Loucy (cell line): ENCODE measurements around the gene GRHL1.

Experiments
- H2AFZ ChIP-seq: fragments of 200-600 bp; sonication (generic); 2 replicates; pipeline ENCODE4 v1.6.0; 2016; ENCODE audit warnings: antibody characterized with exemption, mild to moderate bottlenecking, low read length, moderate library complexity
- H3F3A ChIP-seq: fragments of 200-600 bp; 2 replicates; pipeline ENCODE4 v1.6.0; 2016; ENCODE audit warnings: antibody characterized with exemption, low read depth, mild to moderate bottlenecking
- H3K27me3 ChIP-seq: fragments of 200-600 bp; sonication (generic); 2 replicates; pipeline ENCODE4 v1.6.1; 2014; ENCODE audit warnings: low read length, mild to moderate bottlenecking; ENCODE audit not compliant: insufficient read depth, poor library complexity, severe bottlenecking
- H3K36me3 ChIP-seq: fragments of 200-600 bp; sonication (generic); 2 replicates; pipeline ENCODE4 v1.6.1; 2016; ENCODE audit warnings: low read length; ENCODE audit not compliant: insufficient read depth
- H3K4me1 ChIP-seq: fragments of 200-600 bp; sonication (generic); 2 replicates; pipeline ENCODE4 v1.5.1; 2014; ENCODE audit warnings: low read length, mild to moderate bottlenecking; ENCODE audit not compliant: insufficient read depth, poor library complexity, severe bottlenecking
- H3K4me2 ChIP-seq: fragments of 200-600 bp; sonication (generic); 2 replicates; pipeline ENCODE4 v1.6.0; 2014; ENCODE audit warnings: antibody characterized with exemption, low read length, low read depth, mild to moderate bottlenecking; ENCODE audit not compliant: poor library complexity, severe bottlenecking
- H3K4me3 ChIP-seq: fragments of 200-600 bp; sonication (generic); 2 replicates; pipeline ENCODE4 v1.5.1; 2014; ENCODE audit warnings: low read length, mild to moderate bottlenecking, mixed read lengths; ENCODE audit not compliant: poor library complexity, severe bottlenecking
- H3K79me2 ChIP-seq: fragments of 200-600 bp; sonication (generic); 2 replicates; pipeline ENCODE4 v1.6.1; 2014; ENCODE audit warnings: low read length; ENCODE audit not compliant: insufficient read depth
- H3K9ac ChIP-seq: fragments of 200-600 bp; sonication (generic); 2 replicates; pipeline ENCODE4 v1.6.0; 2014; ENCODE audit warnings: mild to moderate bottlenecking, low read depth, low read length, moderate library complexity; ENCODE audit not compliant: poor library complexity, severe bottlenecking
- H3K9me2 ChIP-seq: fragments of 200-600 bp; sonication (generic); replicated peaks from 2 replicates; pipeline ENCODE4 v1.6.1; 2016; ENCODE audit warnings: low read depth, low read length, mixed read lengths
- H3K9me3 ChIP-seq: fragments of 200-600 bp; sonication (generic); 2 replicates; pipeline ENCODE4 v1.6.1; 2014; ENCODE audit warnings: mild to moderate bottlenecking, antibody characterized with exemption, low read length, low read depth; ENCODE audit not compliant: insufficient read depth
- H4K20me1 ChIP-seq: fragments of 200-600 bp; sonication (generic); 2 replicates; pipeline ENCODE4 v1.6.0; 2014; ENCODE audit warnings: antibody characterized with exemption, low read length, mild to moderate bottlenecking; ENCODE audit not compliant: insufficient read depth, poor library complexity, severe bottlenecking
- CTCF ChIP-seq: fragments of 200-600 bp; sonication (generic); conservative IDR thresholded peaks from 2 replicates; pipeline ENCODE4 v1.5.1; 2014; ENCODE audit warnings: mild to moderate bottlenecking, antibody characterized with exemption, low read length
- EZH2phosphoT487 ChIP-seq: fragments of 200-600 bp; IDR thresholded peaks from 2 replicates; pipeline ENCODE4 v1.6.1; 2018; ENCODE audit warnings: antibody characterized with exemption, mild to moderate bottlenecking, moderate library complexity, borderline replicate concordance

GRHL1 gene

DNA sequence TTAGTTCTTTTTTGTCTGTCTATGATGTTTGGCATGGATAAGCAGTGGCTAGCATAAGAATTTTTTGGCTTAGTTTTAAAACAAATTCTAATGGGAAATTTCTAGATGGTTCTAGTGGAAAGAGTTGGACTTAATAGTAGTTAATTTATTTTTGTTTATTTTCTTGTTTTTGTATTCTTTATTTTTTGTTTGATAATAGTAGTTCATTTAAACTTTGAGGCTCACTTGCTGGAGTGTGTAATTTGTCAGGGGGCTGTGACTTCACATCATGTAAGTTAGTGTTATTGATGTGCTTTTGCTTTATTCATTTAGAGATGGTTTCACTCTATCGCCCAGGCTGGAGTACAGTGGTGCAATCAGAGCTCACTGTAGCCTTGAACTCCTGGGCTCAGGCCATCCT lies 48.2 kb downstream of the GRHL1 start:
- Histone ChIP-seq H3K9me2 (no peaks in the 10 kb centered on the region), H3K4me3 (no peak overlapping the region), H3F3A (no peaks in the 10 kb centered on the region), H3K36me3 (peaks cover 26% of the 10 kb centered on the region; the same call in 1 of the 2 replicates), H3K9me3 (no peaks in the 10 kb centered on the region), H4K20me1 (no peaks in the 10 kb centered on the region), H3K4me2 (no peak overlapping the region), H3K4me1 (no peaks in the 10 kb centered on the region), H3K9ac (no peak overlapping the region), H3K27me3 (no peaks in the 10 kb centered on the region), H3K79me2 (no peaks in the 10 kb centered on the region), H2AFZ (no peak overlapping the region)
- TF ChIP-seq EZH2phosphoT487: no peak
- no peak for TF ChIP-seq CTCF

DNA sequence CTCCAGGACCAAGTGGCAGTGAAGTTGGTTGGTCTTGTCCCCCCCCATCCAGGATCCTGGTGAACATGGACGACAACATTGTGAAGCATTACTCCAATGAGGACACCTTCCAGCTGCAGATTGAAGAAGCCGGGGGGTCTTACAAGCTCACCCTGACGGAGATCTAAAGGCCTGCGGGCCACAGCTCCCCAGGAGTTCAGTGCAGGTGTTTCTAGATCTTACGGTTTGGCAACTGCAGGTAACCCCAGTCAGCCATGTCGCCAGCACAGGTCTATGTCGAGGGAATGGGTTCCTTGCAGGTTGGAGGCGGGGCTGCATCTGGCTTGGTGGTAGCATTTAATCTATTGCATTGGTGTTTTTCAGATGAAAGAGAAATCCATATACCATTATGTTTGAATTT lies 49.0 kb downstream of the GRHL1 start:
- H3K4me2 ChIP-seq: no peak overlapping the region
- H2AFZ ChIP-seq: no peak overlapping the region
- TF ChIP-seq EZH2phosphoT487 (no peak), CTCF (no peak)
- H4K20me1 ChIP-seq: no peaks in the 10 kb centered on the region
- H3K9ac ChIP-seq: no peak overlapping the region
- H3K36me3 ChIP-seq: peaks cover 26% of the 10 kb centered on the region; the same call in 1 of the 2 replicates
- no peaks in the 10 kb centered on the region for H3F3A ChIP-seq
- no peaks in the 10 kb centered on the region for H3K9me3 ChIP-seq
- no peak overlapping the region for H3K4me3 ChIP-seq
- no peaks in the 10 kb centered on the region for H3K9me2 ChIP-seq
- no peaks in the 10 kb centered on the region for H3K79me2 ChIP-seq
- H3K4me1 ChIP-seq: no peaks in the 10 kb centered on the region
- no peaks in the 10 kb centered on the region for H3K27me3 ChIP-seq

- no peak for TF ChIP-seq EZH2phosphoT487
- no peak for TF ChIP-seq CTCF
Observed at GRCh38 chr2:10001586-10001985, 50.1 kb downstream of the GRHL1 start.

More at GRCh38 chr2:10001586-10001985, 50.1 kb downstream of the GRHL1 start:
- Histone ChIP-seq H3K9me3 (no peaks in the 10 kb centered on the region), H4K20me1 (no peaks in the 10 kb centered on the region), H3K27me3 (no peaks in the 10 kb centered on the region), H3F3A (no peaks in the 10 kb centered on the region), H2AFZ (no peak overlapping the region), H3K9ac (no peak overlapping the region), H3K36me3 (peaks cover 16% of the 10 kb centered on the region; the same call in 1 of the 2 replicates), H3K4me3 (no peak overlapping the region), H3K9me2 (no peaks in the 10 kb centered on the region), H3K4me1 (no peaks in the 10 kb centered on the region), H3K79me2 (no peaks in the 10 kb centered on the region), H3K4me2 (no peak overlapping the region)
